Tibial artery (tissue), 4 donors: ENCODE data around the gene LYRM4.

Experiments used
- DNase-seq, 2 donors: peaks; one replicate each; pipeline ENCODE4 v3.0.0-alpha.2; 2019
- H3K27ac ChIP-seq, 2 donors: fragments of 200-600 bp; sonication (generic) in 1 of 2; 1 replicate in 1 of 2; 2 replicates in 1 of 2; pipeline ENCODE4 v1.5.1; 2018 to 2019; ENCODE audit warnings: mild to moderate bottlenecking in 1 of 2
- H3K27me3 ChIP-seq, 2 donors: fragments of 200-600 bp; sonication (generic) in 1 of 2; one replicate each; pipeline versions ENCODE4 v1.5.1 to v1.6.0; 2016 to 2019
- H3K36me3 ChIP-seq, 3 donors: fragments of 200-600 bp; sonication (generic) in 2 of 3; one replicate each; pipeline ENCODE4 v1.5.1; 2016 to 2019; ENCODE audit warnings: mild to moderate bottlenecking in 2 of 3
- H3K4me1 ChIP-seq, 4 donors: fragments of 200-600 bp; sonication (generic) in 2 of 4; 1 replicate in 3 of 4; 2 replicates in 1 of 4; pipeline ENCODE4 v1.5.1; 2016 to 2019
- H3K4me3 ChIP-seq, 2 donors: fragments of 200-600 bp; sonication (generic) in 1 of 2; 1 replicate in 1 of 2; 2 replicates in 1 of 2; pipeline ENCODE4 v1.5.1; 2018 to 2019; ENCODE audit warnings: mild to moderate bottlenecking in 2 of 2
- H3K9me3 ChIP-seq, 3 donors: fragments of 200-600 bp; sonication (generic) in 1 of 3; one replicate each; pipeline ENCODE4 v1.5.1; 2016 to 2019
- CTCF ChIP-seq, 2 experiments: fragments of 200-600 bp in 1 of 2; fragments of 450-650 bp in 1 of 2; IDR thresholded peaks; one replicate each; pipeline ENCODE4 v1.5.1; 2017 to 2019; ENCODE audit warnings: antibody characterized with exemption in 2 of 2, mild to moderate bottlenecking in 1 of 2, moderate library complexity in 1 of 2
- intact Hi-C: fragments of 100-400 bp; cut with DNase I; formaldehyde crosslinking; loops from one replicate; pipeline ENCODE4 v1.15.0; 2023; ENCODE audit warnings: low total_unique reads

Gene LYRM4

GRCh38 chr6:5246141-5247097 lies 14.3 kb downstream of the LYRM4 start:
- no peak for DNase-seq
- no peak overlapping the region for H3K27ac ChIP-seq
- no peaks in the 10 kb centered on the region for H3K9me3 ChIP-seq
- H3K4me3 ChIP-seq: no peak overlapping the region
- peaks cover 0 to 7% (median 0%) of the 10 kb centered on the region in 4 donors for H3K4me1 ChIP-seq
- intact Hi-C loops: no loop called here
- H3K27me3 ChIP-seq: no peaks in the 10 kb centered on the region
- no peaks in the 10 kb centered on the region for H3K36me3 ChIP-seq
- TF ChIP-seq CTCF (IDR thresholded peaks at IDR 0.05): no peak

GRCh38 chr6:5243069-5243468 lies 17.7 kb downstream of the LYRM4 start:
- H3K27me3 ChIP-seq: no peaks in the 10 kb centered on the region
- H3K4me1 ChIP-seq: peaks cover 0 to 7% (median 0%) of the 10 kb centered on the region in 4 donors
- intact Hi-C loops: no loop called here
- H3K27ac ChIP-seq: no peak overlapping the region
- H3K9me3 ChIP-seq: no peaks in the 10 kb centered on the region
- no peak for TF ChIP-seq CTCF (IDR thresholded peaks at IDR 0.05)
- no peak overlapping the region for H3K4me3 ChIP-seq
- no peak for DNase-seq
- H3K36me3 ChIP-seq: peaks cover 0 to 16% (median 6%) of the 10 kb centered on the region in 3 donors

GRCh38 chr6:5241252-5241651 lies 19.5 kb downstream of the LYRM4 start:
- H3K9me3 ChIP-seq: no peaks in the 10 kb centered on the region
- no peak overlapping the region for H3K4me3 ChIP-seq
- H3K27ac ChIP-seq: no peak overlapping the region
- H3K27me3 ChIP-seq: no peaks in the 10 kb centered on the region
- no peak for DNase-seq
- no peak for TF ChIP-seq CTCF (IDR thresholded peaks at IDR 0.05)
- peaks cover 0 to 5% (median 0%) of the 10 kb centered on the region in 4 donors for H3K4me1 ChIP-seq
- peaks cover 0 to 16% (median 6%) of the 10 kb centered on the region in 3 donors for H3K36me3 ChIP-seq
- intact Hi-C loops: no loop called here

- Histone ChIP-seq H3K27me3 (no peaks in the 10 kb centered on the region), H3K27ac (no peak overlapping the region), H3K9me3 (no peaks in the 10 kb centered on the region), H3K36me3 (peaks cover 0 to 16% (median 9%) of the 10 kb centered on the region in 3 donors), H3K4me3 (no peak overlapping the region), H3K4me1 (peaks cover 0 to 3% (median 0%) of the 10 kb centered on the region in 4 donors)
- no peak for TF ChIP-seq CTCF (IDR thresholded peaks at IDR 0.05)
- DNase-seq: no peak
- intact Hi-C loops: no loop called here
Observed at GRCh38 chr6:5238336-5238735, 22.4 kb downstream of the LYRM4 start.

GRCh38 chr6:5237805-5238204 lies 22.9 kb downstream of the LYRM4 start:
- H3K36me3 ChIP-seq: peaks cover 0 to 16% (median 9%) of the 10 kb centered on the region in 3 donors
- no peak overlapping the region for H3K4me3 ChIP-seq
- no peaks in the 10 kb centered on the region for H3K9me3 ChIP-seq
- no peaks in the 10 kb centered on the region for H3K27me3 ChIP-seq
- intact Hi-C loops: no loop called here
- no peak for DNase-seq
- no peaks in the 10 kb centered on the region for H3K4me1 ChIP-seq
- no peak overlapping the region for H3K27ac ChIP-seq
- no peak for TF ChIP-seq CTCF (IDR thresholded peaks at IDR 0.05)
